Caco-2 (cell line): ENCODE measurements around the gene BCAS3. TPM values are rescaled to one million over a fixed set of nuclear protein-coding genes. Genes with fewer than 3 reads are reported as not detected.

Experiments
- BruUV-seq: library from RNA; stranded (reverse); fragments of 400-500 nt; replicated peaks from 2 replicates; lab custom pipeline; 2021; lab: Mats Ljungman, UMichigan
- CTCF ChIA-PET: fragments of 300-600 bp; sonication (Branson Sonifier 250); formaldehyde crosslinking; loops from one replicate; lab custom pipeline; 2022; ENCODE audit warnings: antibody characterized with exemption; lab: Charles Lee
- POLR2A ChIA-PET: fragments of 300-600 bp; sonication (Branson Sonifier 250); formaldehyde crosslinking; loops from one replicate; lab custom pipeline; 2022; ENCODE audit warnings: antibody characterized with exemption; lab: Charles Lee
- DNase-seq, 2 experiments: peaks; one replicate each; pipeline versions ENCODE4 v3.0.0 to v3.0.0-alpha.2; 2020 to 2022
- H3K27me3 ChIP-seq: replicated peaks from 2 replicates; pipeline ENCODE4 v1.6.0; 2011; ENCODE audit warnings: low read length; ENCODE audit not compliant: control insufficient read depth, insufficient read depth
- H3K36me3 ChIP-seq: 2 replicates; pipeline ENCODE4 v1.5.1; 2011; ENCODE audit warnings: low read length; ENCODE audit not compliant: control insufficient read depth, insufficient read depth
- H3K4me1 ChIP-seq: fragments of 250-450 bp; sonication (Bioruptor Pico); 2 replicates; pipeline ENCODE4 v1.5.1; 2020; ENCODE audit warnings: mild to moderate bottlenecking
- H3K4me3 ChIP-seq: 2 replicates; pipeline ENCODE4 v1.5.1; 2011; ENCODE audit warnings: low read depth, mild to moderate bottlenecking, control low read depth, low read length
- H3K9me3 ChIP-seq: fragments of 250-450 bp; sonication (Bioruptor Pico); 2 replicates; pipeline ENCODE4 v1.5.1; 2020; ENCODE audit warnings: mild to moderate bottlenecking, moderate library complexity
- H3K27ac Mint-ChIP-seq: one replicate; pipeline ENCODE4 v1.8.0; 2022; ENCODE audit warnings: mixed read lengths; ENCODE audit not compliant: unreplicated experiment
- H3K27me3 Mint-ChIP-seq: one replicate; pipeline ENCODE4 v1.8.0; 2022; ENCODE audit warnings: mixed read lengths; ENCODE audit not compliant: insufficient read depth, unreplicated experiment
- H3K36me3 Mint-ChIP-seq: one replicate; pipeline ENCODE4 v1.8.0; 2022; ENCODE audit warnings: mild to moderate bottlenecking, mixed read lengths; ENCODE audit not compliant: insufficient read depth, unreplicated experiment
- H3K4me1 Mint-ChIP-seq: one replicate; pipeline ENCODE4 v1.8.0; 2022; ENCODE audit warnings: low read depth, mixed read lengths; ENCODE audit not compliant: unreplicated experiment
- H3K4me3 Mint-ChIP-seq: one replicate; pipeline ENCODE4 v1.8.0; 2022; ENCODE audit warnings: mild to moderate bottlenecking, moderate library complexity, mixed read lengths; ENCODE audit not compliant: unreplicated experiment
- H3K9me3 Mint-ChIP-seq: one replicate; pipeline ENCODE4 v1.8.0; 2022; ENCODE audit warnings: mixed read lengths; ENCODE audit not compliant: unreplicated experiment
- CTCF ChIP-seq, 2 experiments: fragments of 200-600 bp in 1 of 2; IDR thresholded peaks; 1 replicate in 1 of 2; 2 replicates in 1 of 2; pipeline versions ENCODE4 v1.5.1 to v1.8.0; 2011 to 2022; ENCODE audit warnings: antibody characterized with exemption in 1 of 2, control low read depth in 1 of 2, inconsistent platforms in 1 of 2, low read depth in 1 of 2, low read length in 1 of 2, mild to moderate bottlenecking in 1 of 2, moderate library complexity in 1 of 2; ENCODE audit not compliant: insufficient read depth in 1 of 2, severe bottlenecking in 1 of 2, unreplicated experiment in 1 of 2
- intact Hi-C: fragments of 100-400 bp; cut with micrococcal nuclease; formaldehyde crosslinking; loops from one replicate; pipeline ENCODE4 v1.10.0; 2022; ENCODE audit not compliant: unreplicated experiment
- total RNA-seq: library from RNA; stranded (reverse); gene quantifications from 2 replicates; pipeline ENCODE4 v1.2.3, GENCODE V29; 2022

The BCAS3 gene
- total RNA-seq, 1 experiment from 2014 or later, result 44.1 TPM

- intact Hi-C loops, result no loop called here
- Mint-ChIP-seq H3K9me3 (peaks cover 13% of the 10 kb centered on the region), H3K4me1 (peaks cover 8% of the 10 kb centered on the region), H3K27me3 (no peaks in the 10 kb centered on the region), H3K4me3 (no peak overlapping the region), H3K27ac (no peak overlapping the region), H3K36me3 (no peaks in the 10 kb centered on the region)
- Histone ChIP-seq H3K27me3 (no peaks in the 10 kb centered on the region), H3K4me3 (no peak overlapping the region), H3K9me3 (no peaks in the 10 kb centered on the region), H3K36me3 (no peaks in the 10 kb centered on the region), H3K4me1 (peaks cover 4% of the 10 kb centered on the region; the same call in 1 of the 2 replicates)
- no peak for DNase-seq
- CTCF ChIA-PET, result no interaction called here
- BruUV-seq, result no TSS peak
- no peak for TF ChIP-seq CTCF (IDR thresholded peaks at IDR 0.05; ENCODE audit: insufficient read depth in 1 of 2, low read depth in 1 of 2, low read length in 1 of 2, severe bottlenecking in 1 of 2, unreplicated experiment in 1 of 2)
- POLR2A ChIA-PET, result no interaction called here
These were observed 312.2 kb downstream of the BCAS3 start for GRCh38 chr17:60989846-60990245.

GRCh38 chr17:60993497-60993896 is 315.8 kb downstream of the BCAS3 start:
- no peak overlapping the region for H3K27ac Mint-ChIP-seq
- BruUV-seq, result no TSS peak
- DNase-seq, result no peak

GRCh38 chr17:60995680-60996079 is 318.0 kb downstream of the BCAS3 start:
- intact Hi-C loops, result no loop called here
- no peaks in the 10 kb centered on the region for H3K36me3 ChIP-seq
- Mint-ChIP-seq H3K27ac (no peak overlapping the region), H3K4me3 (no peak overlapping the region), H3K9me3 (no peaks in the 10 kb centered on the region), H3K36me3 (no peaks in the 10 kb centered on the region), H3K4me1 (no peaks in the 10 kb centered on the region), H3K27me3 (no peaks in the 10 kb centered on the region)
- POLR2A ChIA-PET, result no interaction called here
- CTCF ChIA-PET, result no interaction called here
- BruUV-seq, result no TSS peak
- H3K4me1 ChIP-seq, result no peaks in the 10 kb centered on the region
- no peak for DNase-seq
- no peak overlapping the region for H3K4me3 ChIP-seq
- no peaks in the 10 kb centered on the region for H3K9me3 ChIP-seq
- no peaks in the 10 kb centered on the region for H3K27me3 ChIP-seq
- no peak for TF ChIP-seq CTCF (IDR thresholded peaks at IDR 0.05; ENCODE audit: insufficient read depth in 1 of 2, low read depth in 1 of 2, low read length in 1 of 2, severe bottlenecking in 1 of 2, unreplicated experiment in 1 of 2)

More at GRCh38 chr17:60993497-60993896, 315.8 kb downstream of the BCAS3 start:
- H3K4me3 Mint-ChIP-seq, result no peak overlapping the region
- no peak for TF ChIP-seq CTCF (IDR thresholded peaks at IDR 0.05; ENCODE audit: insufficient read depth in 1 of 2, low read depth in 1 of 2, low read length in 1 of 2, severe bottlenecking in 1 of 2, unreplicated experiment in 1 of 2)
- intact Hi-C loops, result no loop called here
- peaks cover 8% of the 10 kb centered on the region for H3K4me1 Mint-ChIP-seq
- Histone ChIP-seq H3K4me3 (no peak overlapping the region), H3K36me3 (no peaks in the 10 kb centered on the region), H3K9me3 (no peaks in the 10 kb centered on the region), H3K27me3 (no peaks in the 10 kb centered on the region), H3K4me1 (peaks cover 4% of the 10 kb centered on the region; the same call in 1 of the 2 replicates)
- no peaks in the 10 kb centered on the region for H3K36me3 Mint-ChIP-seq
- H3K27me3 Mint-ChIP-seq, result no peaks in the 10 kb centered on the region
- CTCF ChIA-PET, result no interaction called here
- no peaks in the 10 kb centered on the region for H3K9me3 Mint-ChIP-seq
- POLR2A ChIA-PET, result no interaction called here
